Epithelial cell of proximal tubule (primary cell): Measurements from ENCODE around the gene FMNL2. TPM values are rescaled to one million over a fixed set of nuclear protein-coding genes. Genes with fewer than 3 reads are reported as not detected.
A peak's percentile ranks its signal among the peaks of the same experiment; 100 is the strongest.

Source experiments
- DNase-seq: peaks from one replicate; pipeline ENCODE4 v3.0.0-alpha.2; 2011; ENCODE audit warnings: low read depth
- H3K4me3 ChIP-seq: 2 replicates; pipeline ENCODE4 v1.5.1; 2011; ENCODE audit warnings: low read depth, mild to moderate bottlenecking, low read length
- CTCF ChIP-seq: conservative IDR thresholded peaks from 2 replicates; pipeline ENCODE4 v1.5.1; 2012; ENCODE audit warnings: low read depth, mild to moderate bottlenecking, low read length
- total RNA-seq: library from RNA; depleted of rRNA; stranded (reverse); fragments of >200 nt; gene quantifications from 2 replicates; pipeline ENCODE4 v1.2.3, GENCODE V29; 2015

Gene FMNL2
- 25.6 and 29.7 TPM in 2 replicates for total RNA-seq

DNA sequence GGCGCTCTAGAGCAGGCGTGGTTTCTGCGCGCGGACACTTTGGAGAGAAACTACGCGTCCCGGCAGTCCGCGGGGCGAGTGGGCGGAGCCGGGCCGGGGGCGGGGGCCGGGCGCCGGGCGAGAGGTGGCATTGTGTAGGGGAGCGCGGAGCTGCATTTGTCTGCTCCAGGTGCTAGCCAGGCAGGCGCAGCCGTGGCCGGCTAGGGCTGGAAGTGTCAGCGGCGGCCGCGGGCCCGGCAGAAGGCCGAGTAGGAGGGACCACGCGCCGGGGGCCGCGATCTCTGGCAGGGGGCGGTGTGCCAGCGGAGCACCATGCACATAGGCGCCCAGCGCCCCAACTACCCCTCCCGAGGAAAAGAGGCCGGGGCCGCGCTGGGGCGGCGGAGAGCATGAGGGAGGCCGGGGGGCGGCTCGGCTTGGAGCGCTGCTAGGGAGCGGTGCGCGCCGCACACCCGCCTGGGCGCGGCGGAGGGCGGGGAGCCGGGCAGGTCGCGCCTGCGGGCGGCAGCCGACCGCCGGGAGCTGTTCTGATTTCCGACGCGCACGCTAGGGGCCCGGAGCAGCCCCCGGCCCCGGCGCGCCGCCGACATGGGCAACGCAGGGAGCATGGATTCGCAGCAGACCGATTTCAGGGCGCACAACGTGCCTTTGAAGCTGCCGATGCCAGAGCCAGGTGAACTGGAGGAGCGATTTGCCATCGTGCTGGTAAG, at the start of gene FMNL2:
Gene FMNL2, plus strand, starts transcription at position 159 of the 710 bp plus-strand sequence.
- H3K4me3 ChIP-seq, result peak within 1 kb of the TSS; percentile 87
- peak; percentile 5 for TF ChIP-seq CTCF
- no peak for DNase-seq

- no peak for DNase-seq
- no peak overlapping the region for H3K4me3 ChIP-seq
- no peak for TF ChIP-seq CTCF
These were observed 42.0 kb upstream of the FMNL2 start for GRCh38 chr2:152292991-152293390.

- TF ChIP-seq CTCF, result no peak
- no peak for DNase-seq
- H3K4me3 ChIP-seq, result no peak overlapping the region
These were observed 37.3 kb upstream of the FMNL2 start for GRCh38 chr2:152297715-152298114.

GRCh38 chr2:152298754-152299153, 36.2 kb upstream of the FMNL2 start:
- no peak for TF ChIP-seq CTCF
- peak; percentile 4 for DNase-seq

GRCh38 chr2:152301131-152301530, 33.8 kb upstream of the FMNL2 start:
- H3K4me3 ChIP-seq, result no peak overlapping the region
- no peak for TF ChIP-seq CTCF
- no peak for DNase-seq

More at GRCh38 chr2:152298754-152299153, 36.2 kb upstream of the FMNL2 start:
- H3K4me3 ChIP-seq, result no peak overlapping the region

- no peak for DNase-seq
- TF ChIP-seq CTCF, result no peak
- H3K4me3 ChIP-seq, result no peak overlapping the region
These were observed 31.0 kb upstream of the FMNL2 start for GRCh38 chr2:152303951-152304350.

DNA sequence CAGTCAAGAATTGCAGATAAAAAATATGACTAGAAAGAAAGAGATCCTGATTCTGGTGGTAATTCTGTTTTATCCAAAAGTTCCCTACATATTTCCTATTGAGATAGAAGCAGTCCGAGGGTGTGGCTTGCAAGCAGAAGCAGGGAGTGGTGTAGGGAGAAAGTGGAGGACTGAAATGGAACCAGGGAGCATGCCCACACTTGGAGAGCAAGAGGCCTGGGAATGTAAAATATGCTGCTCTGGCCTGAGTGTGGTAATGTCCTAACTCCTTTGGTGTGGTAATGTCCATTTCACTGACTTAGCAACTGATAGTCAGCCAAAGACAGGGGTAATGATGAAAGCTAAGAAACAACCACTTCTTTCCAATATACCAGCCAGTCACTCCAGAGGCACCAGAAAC, 30.1 kb upstream of the FMNL2 start:
- no peak for DNase-seq
- no peak for TF ChIP-seq CTCF
- H3K4me3 ChIP-seq, result no peak overlapping the region
